Stimulated activated naive CD4-positive, alpha-beta T cell treated with Interleukin-2 at 50 U/mL for 16 hours (primary cell): Measurements from ENCODE around the gene ZNF319.
A peak's percentile ranks its signal among the peaks of the same experiment; 100 is the strongest.
"Not testable (repeated sequence)": the region's sequence is repeated elsewhere in the genome, so short reads cannot be mapped to it uniquely, and the experiment has no call there.

ENCODE experiments used
- DNase-seq: peaks from one replicate; lab custom pipeline; 2025; lab: John Stamatoyannopoulos, UW

ZNF319 gene

GRCh38 chr16:58021661-58022551 lies 21.4 kb upstream of the ZNF319 start:
- DNase-seq: no peak

GRCh38 chr16:58020628-58021521 lies 20.4 kb upstream of the ZNF319 start:
- DNase-seq: peak; percentile 31

- no peak for DNase-seq
Observed at GRCh38 chr16:58019866-58020538, 19.5 kb upstream of the ZNF319 start.

- DNase-seq: no peak
Observed at GRCh38 chr16:58018803-58019202, 18.3 kb upstream of the ZNF319 start.

GRCh38 chr16:58016840-58017446 lies 16.5 kb upstream of the ZNF319 start:
- DNase-seq: no peak

GRCh38 chr16:58013201-58013956 lies 12.9 kb upstream of the ZNF319 start:
- no peak for DNase-seq

GRCh38 chr16:58012481-58012880 lies 12.0 kb upstream of the ZNF319 start:
- no peak for DNase-seq

- no peak for DNase-seq
Observed at GRCh38 chr16:58011652-58012051, 11.2 kb upstream of the ZNF319 start.

- no peak for DNase-seq
Observed at GRCh38 chr16:58010886-58011285, 10.4 kb upstream of the ZNF319 start.

GRCh38 chr16:58009856-58010416 lies 9.5 kb upstream of the ZNF319 start:
- no peak for DNase-seq

- DNase-seq: not testable (repeated sequence)
Observed at GRCh38 chr16:58004736-58005135, 4.3 kb upstream of the ZNF319 start.

GRCh38 chr16:58002936-58003335 lies 2.5 kb upstream of the ZNF319 start:
- DNase-seq: no peak

GRCh38 chr16:58002416-58002800 lies 1.9 kb upstream of the ZNF319 start:
- DNase-seq: no peak

GRCh38 chr16:58001781-58002415 lies 1.4 kb upstream of the ZNF319 start:
- no peak for DNase-seq

GRCh38 chr16:58000706-58001676 lies 519 bp upstream of the ZNF319 start, which contains the start of gene USB1:
Gene USB1, plus strand, starts transcription at chr16:58001407. Its CDS starts 77 bp downstream, at chr16:58001484.
- DNase-seq: peak; percentile 76

GRCh38 chr16:57999366-57999970 lies 1.0 kb downstream of the ZNF319 start:
- DNase-seq: peak; percentile 27

GRCh38 chr16:57998992-57999365 lies 1.5 kb downstream of the ZNF319 start:
- no peak for DNase-seq

- peak; percentile 33 for DNase-seq
Observed at GRCh38 chr16:57998486-57998885, 2.0 kb downstream of the ZNF319 start.
